ENCODE data around the gene ARHGAP23. TPM values are rescaled to one million over a fixed set of nuclear protein-coding genes. Genes with fewer than 3 reads are reported as not detected.

The ARHGAP23 gene
- total and polyA plus RNA-seq, 10 of the 15 experiments (the other 5 are each of a cell fraction or from before 2014, with no cell fraction given), result 0.23 to 5.8 (median 2.1) TPM

- Histone ChIP-seq H3K36me3 (ENCODE audit: control insufficient read depth in 2 of 2, insufficient read depth in 2 of 2, low read length in 1 of 2) (no peaks in the 10 kb centered on the region), H3K9me3 (replicated peaks; ENCODE audit: control insufficient read depth, insufficient read depth, low read length) (no peaks in the 10 kb centered on the region), H2AFZ (ENCODE audit: control insufficient read depth, low read depth, low read length) (no peak overlapping the region), H3K9ac (ENCODE audit: control insufficient read depth, insufficient read depth, low read length) (no peak overlapping the region), H3K79me2 (ENCODE audit: control insufficient read depth, insufficient read depth, low read length) (no peaks in the 10 kb centered on the region), H3K4me1 (ENCODE audit: control insufficient read depth, insufficient read depth, low read length) (no peaks in the 10 kb centered on the region), H3K27ac (ENCODE audit: control insufficient read depth, insufficient read depth) (no peak overlapping the region), H3K4me2 (ENCODE audit: control insufficient read depth, insufficient read depth) (no peak overlapping the region), H3K27me3 (replicated peaks in 1 of 2; ENCODE audit: control insufficient read depth in 2 of 2, insufficient read depth in 2 of 2, low read length in 1 of 2) (no peaks in the 10 kb centered on the region), H4K20me1 (ENCODE audit: control insufficient read depth, insufficient read depth) (no peaks in the 10 kb centered on the region), H3K4me3 (no peak overlapping the region)
- FAIRE-seq (no peak), DNase-seq (ENCODE audit: low read depth, low spot score) (no peak), ATAC-seq (no peak)
- TF ChIP-seq POLR2AphosphoS2 (IDR thresholded peaks at IDR 0.05; ENCODE audit: low read depth, low read length) (no peak), ZSCAN29 (IDR thresholded peaks at IDR 0.05) (no peak), SP1 (IDR thresholded peaks at IDR 0.05; ENCODE audit: low read depth, low read length) (no peak), SIN3A (IDR thresholded peaks at IDR 0.05; ENCODE audit: low read depth, low read length) (no peak), RUNX3 (IDR thresholded peaks at IDR 0.05; ENCODE audit: low read length) (no peak), IKZF2 (IDR thresholded peaks at IDR 0.05) (no peak), ZBTB4 (CRISPR knock-in tag; IDR thresholded peaks at IDR 0.05) (no peak), SREBF1 (IDR thresholded peaks at IDR 0.05; ENCODE audit: low read length) (no peak), CHD1 (IDR thresholded peaks at IDR 0.05; ENCODE audit: low read depth, low read length) (no peak), MYB (IDR thresholded peaks at IDR 0.05; ENCODE audit: borderline replicate concordance, low read depth, low read length) (no peak), YY1 (IDR thresholded peaks at IDR 0.05; ENCODE audit: low read depth, low read length) (no peak), SMARCA5 (IDR thresholded peaks at IDR 0.05) (no peak)
- TF ChIP-seq, protein P1, sequence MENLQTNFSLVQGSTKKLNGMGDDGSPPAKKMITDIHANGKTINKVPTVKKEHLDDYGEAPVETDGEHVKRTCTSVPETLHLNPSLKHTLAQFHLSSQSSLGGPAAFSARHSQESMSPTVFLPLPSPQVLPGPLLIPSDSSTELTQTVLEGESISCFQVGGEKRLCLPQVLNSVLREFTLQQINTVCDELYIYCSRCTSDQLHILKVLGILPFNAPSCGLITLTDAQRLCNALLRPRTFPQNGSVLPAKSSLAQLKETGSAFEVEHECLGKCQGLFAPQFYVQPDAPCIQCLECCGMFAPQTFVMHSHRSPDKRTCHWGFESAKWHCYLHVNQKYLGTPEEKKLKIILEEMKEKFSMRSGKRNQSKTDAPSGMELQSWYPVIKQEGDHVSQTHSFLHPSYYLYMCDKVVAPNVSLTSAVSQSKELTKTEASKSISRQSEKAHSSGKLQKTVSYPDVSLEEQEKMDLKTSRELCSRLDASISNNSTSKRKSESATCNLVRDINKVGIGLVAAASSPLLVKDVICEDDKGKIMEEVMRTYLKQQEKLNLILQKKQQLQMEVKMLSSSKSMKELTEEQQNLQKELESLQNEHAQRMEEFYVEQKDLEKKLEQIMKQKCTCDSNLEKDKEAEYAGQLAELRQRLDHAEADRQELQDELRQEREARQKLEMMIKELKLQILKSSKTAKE (IDR thresholded peaks at IDR 0.05; ENCODE audit: low read depth, poor library complexity, severe bottlenecking), result no peak
- TF ChIP-seq, protein P2, sequence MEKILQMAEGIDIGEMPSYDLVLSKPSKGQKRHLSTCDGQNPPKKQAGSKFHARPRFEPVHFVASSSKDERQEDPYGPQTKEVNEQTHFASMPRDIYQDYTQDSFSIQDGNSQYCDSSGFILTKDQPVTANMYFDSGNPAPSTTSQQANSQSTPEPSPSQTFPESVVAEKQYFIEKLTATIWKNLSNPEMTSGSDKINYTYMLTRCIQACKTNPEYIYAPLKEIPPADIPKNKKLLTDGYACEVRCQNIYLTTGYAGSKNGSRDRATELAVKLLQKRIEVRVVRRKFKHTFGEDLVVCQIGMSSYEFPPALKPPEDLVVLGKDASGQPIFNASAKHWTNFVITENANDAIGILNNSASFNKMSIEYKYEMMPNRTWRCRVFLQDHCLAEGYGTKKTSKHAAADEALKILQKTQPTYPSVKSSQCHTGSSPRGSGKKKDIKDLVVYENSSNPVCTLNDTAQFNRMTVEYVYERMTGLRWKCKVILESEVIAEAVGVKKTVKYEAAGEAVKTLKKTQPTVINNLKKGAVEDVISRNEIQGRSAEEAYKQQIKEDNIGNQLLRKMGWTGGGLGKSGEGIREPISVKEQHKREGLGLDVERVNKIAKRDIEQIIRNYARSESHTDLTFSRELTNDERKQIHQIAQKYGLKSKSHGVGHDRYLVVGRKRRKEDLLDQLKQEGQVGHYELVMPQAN (conservative IDR thresholded peaks at IDR 0.05), result no peak
- TF ChIP-seq, protein P3, sequence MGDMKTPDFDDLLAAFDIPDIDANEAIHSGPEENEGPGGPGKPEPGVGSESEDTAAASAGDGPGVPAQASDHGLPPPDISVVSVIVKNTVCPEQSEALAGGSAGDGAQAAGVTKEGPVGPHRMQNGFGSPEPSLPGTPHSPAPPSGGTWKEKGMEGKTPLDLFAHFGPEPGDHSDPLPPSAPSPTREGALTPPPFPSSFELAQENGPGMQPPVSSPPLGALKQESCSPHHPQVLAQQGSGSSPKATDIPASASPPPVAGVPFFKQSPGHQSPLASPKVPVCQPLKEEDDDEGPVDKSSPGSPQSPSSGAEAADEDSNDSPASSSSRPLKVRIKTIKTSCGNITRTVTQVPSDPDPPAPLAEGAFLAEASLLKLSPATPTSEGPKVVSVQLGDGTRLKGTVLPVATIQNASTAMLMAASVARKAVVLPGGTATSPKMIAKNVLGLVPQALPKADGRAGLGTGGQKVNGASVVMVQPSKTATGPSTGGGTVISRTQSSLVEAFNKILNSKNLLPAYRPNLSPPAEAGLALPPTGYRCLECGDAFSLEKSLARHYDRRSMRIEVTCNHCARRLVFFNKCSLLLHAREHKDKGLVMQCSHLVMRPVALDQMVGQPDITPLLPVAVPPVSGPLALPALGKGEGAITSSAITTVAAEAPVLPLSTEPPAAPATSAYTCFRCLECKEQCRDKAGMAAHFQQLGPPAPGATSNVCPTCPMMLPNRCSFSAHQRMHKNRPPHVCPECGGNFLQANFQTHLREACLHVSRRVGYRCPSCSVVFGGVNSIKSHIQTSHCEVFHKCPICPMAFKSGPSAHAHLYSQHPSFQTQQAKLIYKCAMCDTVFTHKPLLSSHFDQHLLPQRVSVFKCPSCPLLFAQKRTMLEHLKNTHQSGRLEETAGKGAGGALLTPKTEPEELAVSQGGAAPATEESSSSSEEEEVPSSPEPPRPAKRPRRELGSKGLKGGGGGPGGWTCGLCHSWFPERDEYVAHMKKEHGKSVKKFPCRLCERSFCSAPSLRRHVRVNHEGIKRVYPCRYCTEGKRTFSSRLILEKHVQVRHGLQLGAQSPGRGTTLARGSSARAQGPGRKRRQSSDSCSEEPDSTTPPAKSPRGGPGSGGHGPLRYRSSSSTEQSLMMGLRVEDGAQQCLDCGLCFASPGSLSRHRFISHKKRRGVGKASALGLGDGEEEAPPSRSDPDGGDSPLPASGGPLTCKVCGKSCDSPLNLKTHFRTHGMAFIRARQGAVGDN (IDR thresholded peaks at IDR 0.05), result no peak
- intact Hi-C loops (cut with micrococcal nuclease; ENCODE audit: unreplicated experiment), result no loop called here
- WGBS (ENCODE audit: insufficient coverage, insufficient replicate concordance, low lambda C conversion rate, missing lambda C conversion rate), result 31% methylated on average over 9 of the region's 9 CpGs
- ChIA-PET CTCF (no interaction called here), SMC1A (ENCODE audit: uncharacterized antibody, unreplicated experiment) (no interaction called here), POLR2A (no interaction called here), RAD21 (ENCODE audit: unreplicated experiment) (no interaction called here)
- in situ Hi-C loops (cut with MboI), result no loop called here
- BruUV-seq (replicated peaks), result no TSS peak
Observed at GRCh38 chr17:38464251-38464722, 36.0 kb downstream of the ARHGAP23 start.
